Nephron (organoid): Measurements from ENCODE around the gene AKT1.

Experiments used
- H3K27ac Mint-ChIP-seq, 3 experiments: 2 replicates each; pipeline ENCODE4 v1.8.0; 2020; ENCODE audit warnings: mixed read lengths in 3 of 3, mild to moderate bottlenecking in 2 of 3, moderate library complexity in 1 of 3
- H3K27me3 Mint-ChIP-seq: 2 replicates; pipeline ENCODE4 v1.8.0; 2021; ENCODE audit warnings: low read depth, mild to moderate bottlenecking, moderate library complexity, mixed read lengths
- H3K36me3 Mint-ChIP-seq: 2 replicates; pipeline ENCODE4 v1.8.0; 2020; ENCODE audit warnings: low read depth, mixed read lengths
- H3K4me1 Mint-ChIP-seq: 2 replicates; pipeline ENCODE4 v1.8.0; 2020; ENCODE audit warnings: mixed read lengths
- H3K4me3 Mint-ChIP-seq, 3 experiments: 2 replicates each; pipeline ENCODE4 v1.8.0; 2020; ENCODE audit warnings: mild to moderate bottlenecking in 3 of 3, mixed read lengths in 3 of 3, moderate library complexity in 2 of 3
- H3K9me3 Mint-ChIP-seq: 2 replicates; pipeline ENCODE4 v1.8.0; 2020; ENCODE audit warnings: mixed read lengths
- TF ChIP-seq, protein P1 (sequence below), 3 experiments: fragments of 200-600 bp; sonication (generic); IDR thresholded peaks; one replicate each; pipeline ENCODE4 v1.5.0; 2021; ENCODE audit warnings: antibody characterized with exemption in 3 of 3; ENCODE audit not compliant: unreplicated experiment in 3 of 3

The AKT1 gene

DNA sequence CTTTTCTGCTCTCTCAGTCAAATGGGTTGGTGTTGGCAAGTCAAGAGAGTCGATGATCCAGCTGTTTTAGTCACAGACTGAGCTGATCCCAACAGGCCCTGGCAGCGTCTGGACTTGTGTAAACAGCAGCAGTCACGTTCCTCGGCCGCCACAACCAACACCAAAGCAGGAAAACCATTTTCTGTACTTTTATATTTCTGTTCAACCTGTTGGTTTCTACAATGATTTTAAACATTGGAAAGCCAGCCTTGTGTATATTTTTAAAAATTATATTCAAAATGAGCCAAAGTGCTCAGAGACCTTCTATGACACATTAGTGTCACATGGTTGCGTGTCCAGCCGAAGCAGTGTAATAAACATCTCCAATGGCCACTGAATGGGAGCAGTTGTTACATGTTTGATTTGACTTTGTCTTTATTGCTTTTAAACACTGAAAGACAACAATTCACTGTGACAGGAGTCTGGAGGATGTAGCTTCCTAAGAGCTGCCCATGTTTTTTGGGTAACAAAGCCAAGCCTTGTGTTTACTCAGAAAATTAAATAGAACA, 48.5 kb downstream of the AKT1 start:
- Mint-ChIP-seq H3K27ac (peak overlapping the region; percentile 53 to 92 (median 60)), H3K4me1 (peaks cover 34% of the 10 kb centered on the region), H3K9me3 (no peaks in the 10 kb centered on the region), H3K4me3 (no peak overlapping the region), H3K36me3 (no peaks in the 10 kb centered on the region), H3K27me3 (no peaks in the 10 kb centered on the region)
- TF ChIP-seq, protein P1, sequence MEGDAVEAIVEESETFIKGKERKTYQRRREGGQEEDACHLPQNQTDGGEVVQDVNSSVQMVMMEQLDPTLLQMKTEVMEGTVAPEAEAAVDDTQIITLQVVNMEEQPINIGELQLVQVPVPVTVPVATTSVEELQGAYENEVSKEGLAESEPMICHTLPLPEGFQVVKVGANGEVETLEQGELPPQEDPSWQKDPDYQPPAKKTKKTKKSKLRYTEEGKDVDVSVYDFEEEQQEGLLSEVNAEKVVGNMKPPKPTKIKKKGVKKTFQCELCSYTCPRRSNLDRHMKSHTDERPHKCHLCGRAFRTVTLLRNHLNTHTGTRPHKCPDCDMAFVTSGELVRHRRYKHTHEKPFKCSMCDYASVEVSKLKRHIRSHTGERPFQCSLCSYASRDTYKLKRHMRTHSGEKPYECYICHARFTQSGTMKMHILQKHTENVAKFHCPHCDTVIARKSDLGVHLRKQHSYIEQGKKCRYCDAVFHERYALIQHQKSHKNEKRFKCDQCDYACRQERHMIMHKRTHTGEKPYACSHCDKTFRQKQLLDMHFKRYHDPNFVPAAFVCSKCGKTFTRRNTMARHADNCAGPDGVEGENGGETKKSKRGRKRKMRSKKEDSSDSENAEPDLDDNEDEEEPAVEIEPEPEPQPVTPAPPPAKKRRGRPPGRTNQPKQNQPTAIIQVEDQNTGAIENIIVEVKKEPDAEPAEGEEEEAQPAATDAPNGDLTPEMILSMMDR (IDR thresholded peaks at IDR 0.05; ENCODE audit: unreplicated experiment in 3 of 3) = no peak

DNA sequence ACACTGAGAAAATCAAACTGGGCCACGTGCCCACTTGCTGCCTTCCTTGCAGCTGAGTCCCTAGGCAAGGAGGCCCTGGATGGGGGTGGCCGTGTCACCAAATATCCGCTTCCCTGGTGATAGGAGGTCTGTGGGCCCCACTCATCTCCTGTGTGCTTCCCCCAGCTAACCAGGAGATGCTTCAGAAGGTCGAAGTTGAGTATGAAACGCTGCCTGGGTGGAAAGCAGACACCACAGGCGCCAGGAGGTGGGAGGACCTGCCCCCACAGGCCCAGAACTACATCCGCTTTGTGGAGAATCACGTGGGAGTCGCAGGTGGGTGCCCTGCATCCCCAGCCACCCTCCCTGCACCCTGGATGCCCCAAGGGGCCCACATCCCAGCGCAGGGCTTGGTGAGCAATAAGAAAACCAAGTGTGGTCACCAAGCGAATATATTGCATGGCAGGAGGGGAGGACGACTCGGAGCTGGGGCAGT, 49.4 kb downstream of the AKT1 start:
- Mint-ChIP-seq H3K9me3 (no peaks in the 10 kb centered on the region), H3K4me1 (peaks cover 34% of the 10 kb centered on the region), H3K27ac (peak overlapping the region in 1 of 3 experiments; percentile 92), H3K27me3 (no peaks in the 10 kb centered on the region), H3K36me3 (no peaks in the 10 kb centered on the region), H3K4me3 (no peak overlapping the region)
- TF ChIP-seq, protein P1 (IDR thresholded peaks at IDR 0.05; ENCODE audit: unreplicated experiment in 3 of 3) = no peak

DNA sequence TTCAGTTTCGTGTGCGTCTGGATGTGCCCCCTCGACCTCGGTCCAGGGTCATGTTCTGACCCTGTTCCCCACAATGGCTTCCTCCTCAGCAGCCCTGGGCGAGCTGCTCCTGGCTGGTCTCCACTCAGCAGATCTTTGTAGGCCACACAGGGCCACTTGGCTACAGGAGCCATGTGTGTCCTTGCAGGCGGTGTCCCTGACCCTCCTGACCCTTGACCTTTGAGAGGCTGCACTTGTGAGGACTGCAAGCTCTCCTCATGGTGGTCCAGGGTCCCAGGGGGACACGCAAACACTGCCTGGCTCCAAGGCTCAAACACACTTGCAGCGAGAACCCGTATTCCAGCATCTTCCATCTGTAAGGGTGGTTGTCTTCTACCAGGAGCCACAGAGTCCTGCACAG, 50.1 kb downstream of the AKT1 start:
- no peak overlapping the region for H3K4me3 Mint-ChIP-seq
- TF ChIP-seq, protein P1 (IDR thresholded peaks at IDR 0.05; ENCODE audit: unreplicated experiment in 3 of 3) = no peak
- peaks cover 34% of the 10 kb centered on the region for H3K4me1 Mint-ChIP-seq
- no peaks in the 10 kb centered on the region for H3K9me3 Mint-ChIP-seq
- peaks cover 2% of the 10 kb centered on the region for H3K36me3 Mint-ChIP-seq
- no peak overlapping the region for H3K27ac Mint-ChIP-seq
- H3K27me3 Mint-ChIP-seq = no peaks in the 10 kb centered on the region

DNA sequence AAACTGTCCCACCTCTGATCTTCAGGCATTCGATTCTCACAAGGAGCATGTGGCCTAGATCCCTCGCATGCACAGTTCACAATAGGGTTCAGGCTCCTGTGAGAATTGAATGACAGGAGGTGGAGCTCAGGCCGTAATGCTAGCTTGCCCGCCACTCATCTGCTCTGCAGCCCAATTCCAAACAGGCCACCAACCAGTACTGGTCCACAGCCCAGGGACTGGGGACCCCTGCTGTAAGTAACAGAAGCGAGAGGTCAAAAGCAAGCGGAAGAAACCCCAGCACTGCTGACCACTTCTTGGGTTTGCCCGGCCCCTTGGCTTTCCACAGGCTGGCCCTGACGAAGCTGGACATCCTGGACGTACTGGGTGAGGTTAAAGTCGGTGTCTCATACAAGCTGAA, 51.1 kb downstream of the AKT1 start:
- TF ChIP-seq, protein P1 (IDR thresholded peaks at IDR 0.05; ENCODE audit: unreplicated experiment in 3 of 3) = no peak
- no peak overlapping the region for H3K27ac Mint-ChIP-seq
- no peak overlapping the region for H3K4me3 Mint-ChIP-seq
- peaks cover 7% of the 10 kb centered on the region for H3K36me3 Mint-ChIP-seq
- H3K9me3 Mint-ChIP-seq = no peaks in the 10 kb centered on the region
- H3K27me3 Mint-ChIP-seq = peaks cover 4% of the 10 kb centered on the region
- H3K4me1 Mint-ChIP-seq = peaks cover 27% of the 10 kb centered on the region

DNA sequence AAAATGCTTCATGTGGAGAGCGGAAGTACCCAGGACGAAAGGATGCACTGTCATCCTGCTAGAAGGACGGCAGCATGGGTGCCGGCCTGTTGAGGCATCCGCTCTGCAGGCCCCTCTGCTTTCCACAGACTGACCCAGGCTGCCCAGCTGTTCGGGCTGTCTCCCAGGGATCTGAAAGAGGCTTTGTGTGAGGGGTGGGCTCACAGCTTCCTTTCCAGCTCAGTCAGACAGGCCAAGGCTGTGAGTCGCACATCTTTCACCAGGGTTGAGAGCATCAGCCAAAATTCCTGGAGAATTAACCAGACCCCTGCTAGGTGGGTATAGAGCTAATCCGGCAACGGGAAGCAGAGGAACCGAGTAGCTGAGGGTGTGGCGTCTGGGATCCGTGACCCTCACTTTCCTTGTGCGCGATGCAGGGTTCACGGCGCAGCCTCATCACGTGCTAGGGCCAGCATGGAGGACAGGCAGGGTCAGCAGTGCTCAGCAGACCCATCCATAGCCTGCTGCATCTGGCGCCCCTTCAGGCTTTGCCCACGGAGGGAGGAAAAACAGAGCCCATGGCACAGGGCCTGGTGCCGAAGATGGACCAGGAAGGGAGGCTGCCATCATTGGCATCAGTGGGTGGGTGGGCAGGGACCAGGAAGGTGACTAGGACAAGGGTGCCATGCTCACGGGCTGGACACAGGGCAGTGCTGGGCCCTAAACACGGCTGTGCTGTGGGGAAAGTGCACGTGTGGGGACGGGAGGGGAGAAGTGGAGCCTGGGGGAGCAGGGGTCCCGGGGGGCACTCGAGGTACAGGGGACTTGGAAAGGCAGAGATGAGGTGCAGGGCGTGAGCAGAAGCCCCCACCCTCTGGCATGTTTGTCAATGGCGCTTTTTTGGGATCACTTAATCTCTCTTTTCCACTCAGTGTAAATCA, 51.8 kb downstream of the AKT1 start:
- Mint-ChIP-seq H3K27me3 (peaks cover 4% of the 10 kb centered on the region), H3K36me3 (peaks cover 7% of the 10 kb centered on the region), H3K27ac (no peak overlapping the region), H3K9me3 (no peaks in the 10 kb centered on the region), H3K4me1 (peaks cover 20% of the 10 kb centered on the region), H3K4me3 (no peak overlapping the region)
- TF ChIP-seq, protein P1 (IDR thresholded peaks at IDR 0.05; ENCODE audit: unreplicated experiment in 3 of 3) = no peak
